ENCODE results near the gene BAD. TPM values are rescaled to one million over a fixed set of nuclear protein-coding genes. Genes with fewer than 3 reads are reported as not detected.

Gene BAD
- total RNA-seq, 1 experiment from 2014 or later: 86.4 TPM

GRCh38 chr11:64245797-64246620 is 38.5 kb downstream of the BAD start:
- DNase-seq (ENCODE audit: low spot score): peak; percentile 82

GRCh38 chr11:64245401-64245796 is 39.1 kb downstream of the BAD start:
- no peak for DNase-seq (ENCODE audit: low spot score)

- no peak for DNase-seq (ENCODE audit: low spot score)
Observed at GRCh38 chr11:64244966-64245365, 39.5 kb downstream of the BAD start.

GRCh38 chr11:64244107-64244506 is 40.4 kb downstream of the BAD start:
- DNase-seq (ENCODE audit: low spot score): no peak

GRCh38 chr11:64243236-64243854 is 41.1 kb downstream of the BAD start:
- DNase-seq (ENCODE audit: low spot score): no peak

GRCh38 chr11:64241491-64242374 is 42.7 kb downstream of the BAD start:
- no peak for DNase-seq (ENCODE audit: low spot score)

- DNase-seq (ENCODE audit: low spot score): peak; percentile 94
Observed at GRCh38 chr11:64241241-64241490, 43.3 kb downstream of the BAD start.

GRCh38 chr11:64240435-64241240 is 43.8 kb downstream of the BAD start, which contains the start of gene FKBP2:
Gene FKBP2 (plus strand): TSS chr11:64241095. CDS start chr11:64242388, 1,293 bp downstream.
- peak; percentile 95 for DNase-seq (ENCODE audit: low spot score)

- no peak for DNase-seq (ENCODE audit: low spot score)
Observed at GRCh38 chr11:64239662-64240434, 44.6 kb downstream of the BAD start.

GRCh38 chr11:64238999-64239398 is 45.5 kb downstream of the BAD start:
- DNase-seq (ENCODE audit: low spot score): no peak

- DNase-seq (ENCODE audit: low spot score): no peak
Observed at GRCh38 chr11:64238076-64238475, 46.4 kb downstream of the BAD start.

GRCh38 chr11:64237484-64237951 is 46.9 kb downstream of the BAD start:
- no peak for DNase-seq (ENCODE audit: low spot score)

- no peak for DNase-seq (ENCODE audit: low spot score)
Observed at GRCh38 chr11:64235437-64236161, 48.9 kb downstream of the BAD start.

GRCh38 chr11:64234647-64235379 is 49.7 kb downstream of the BAD start:
- DNase-seq (ENCODE audit: low spot score): no peak

GRCh38 chr11:64233913-64234586 is 50.4 kb downstream of the BAD start, which contains the start of gene VEGFB:
Gene VEGFB (plus strand): TSS chr11:64234584. CDS start chr11:64234834, 250 bp downstream.
- DNase-seq (ENCODE audit: low spot score): peak; percentile 45

GRCh38 chr11:64232967-64233315 is 51.5 kb downstream of the BAD start:
- DNase-seq (ENCODE audit: low spot score): no peak

GRCh38 chr11:64232182-64232966 is 52.1 kb downstream of the BAD start:
- no peak for DNase-seq (ENCODE audit: low spot score)

GRCh38 chr11:64231546-64231945 is 52.9 kb downstream of the BAD start:
- DNase-seq (ENCODE audit: low spot score): no peak
